ENCODE data around the gene STXBP2. TPM values are rescaled to one million over a fixed set of nuclear protein-coding genes. Genes with fewer than 3 reads are reported as not detected.
"Not testable (repeated sequence)": the region's sequence is repeated elsewhere in the genome, so short reads cannot be mapped to it uniquely, and the experiment has no call there.

Gene STXBP2
- total RNA-seq, 1 donor from 2014 or later, result 19.1 TPM

DNA sequence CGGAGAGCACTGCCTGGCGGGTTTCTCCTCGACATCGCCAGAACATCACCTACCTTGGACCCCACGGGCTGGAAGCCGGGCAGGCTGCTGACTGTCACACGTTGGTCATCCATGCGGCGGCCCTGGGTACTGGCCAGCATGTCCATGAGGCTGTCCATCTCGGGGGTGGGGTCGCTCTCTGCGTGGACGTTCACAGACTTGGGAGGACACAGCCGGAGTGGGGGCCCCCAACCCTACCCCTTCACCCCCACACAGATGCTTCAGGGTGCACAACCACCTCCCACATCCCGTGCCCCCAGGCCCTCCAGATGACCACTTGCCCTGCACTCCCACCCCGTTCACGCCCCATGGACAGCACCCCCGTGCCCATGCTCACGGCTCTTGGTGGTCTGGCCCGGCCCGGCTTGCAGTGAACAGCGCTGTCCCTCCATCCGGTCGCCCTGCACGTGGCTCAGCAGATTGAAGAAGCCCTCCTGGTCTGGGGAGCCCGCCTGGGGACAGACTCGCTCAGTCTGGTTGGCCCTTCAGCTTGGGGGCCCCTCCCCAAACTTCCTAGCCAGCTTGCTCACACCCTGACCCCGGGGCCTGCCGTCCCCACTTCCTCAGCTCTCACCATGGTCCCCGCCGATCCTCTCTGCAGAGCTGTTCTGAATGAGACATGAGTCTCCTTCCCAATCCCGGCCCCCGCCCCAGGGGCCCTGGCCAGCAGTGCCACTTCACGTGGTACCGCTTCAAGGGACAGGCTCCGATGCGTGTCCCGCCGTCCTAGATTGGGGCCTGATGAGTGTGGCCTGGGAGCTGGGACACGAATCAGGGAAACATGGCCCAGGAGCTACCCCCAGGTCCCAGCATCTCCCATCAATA lies 4.3 kb upstream of the STXBP2 start:
- no peak for DNase-seq

DNA sequence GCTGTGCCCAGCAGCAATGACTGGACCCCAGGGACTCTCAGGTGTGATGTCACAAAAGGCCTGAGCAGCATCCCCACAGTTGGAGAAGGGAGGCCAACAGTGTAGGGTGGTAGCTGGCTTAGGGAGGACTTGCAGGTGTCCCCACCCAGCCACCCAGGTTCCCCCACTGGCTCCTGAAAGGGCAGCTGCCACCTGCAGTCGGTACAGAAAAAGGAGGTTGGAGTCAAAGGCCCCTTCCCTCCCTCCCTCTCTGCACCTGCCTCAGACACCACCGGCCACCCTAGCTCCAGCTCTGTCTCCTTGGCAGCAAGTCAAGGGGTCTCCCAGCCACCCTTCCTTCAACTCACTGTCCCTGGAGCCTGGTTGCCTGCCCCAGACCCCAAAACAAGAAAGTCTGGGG lies 3.2 kb upstream of the STXBP2 start, which contains the start of gene PCP2:
PCP2 (minus strand) TSS at position 22 of the 400 bp plus-strand sequence. CDS start 262 bp downstream, outside the sequence.
- DNase-seq, result no peak

GRCh38 chr19:7635670-7636069 lies 1.2 kb upstream of the STXBP2 start:
- no peak for DNase-seq

GRCh38 chr19:7636317-7636690 lies 606 bp upstream of the STXBP2 start:
- DNase-seq, result no peak

GRCh38 chr19:7637374-7638256 lies 705 bp downstream of the STXBP2 start:
- no peak for DNase-seq

- DNase-seq, result no peak
These were observed 2.0 kb downstream of the STXBP2 start for GRCh38 chr19:7638802-7639465.

DNA sequence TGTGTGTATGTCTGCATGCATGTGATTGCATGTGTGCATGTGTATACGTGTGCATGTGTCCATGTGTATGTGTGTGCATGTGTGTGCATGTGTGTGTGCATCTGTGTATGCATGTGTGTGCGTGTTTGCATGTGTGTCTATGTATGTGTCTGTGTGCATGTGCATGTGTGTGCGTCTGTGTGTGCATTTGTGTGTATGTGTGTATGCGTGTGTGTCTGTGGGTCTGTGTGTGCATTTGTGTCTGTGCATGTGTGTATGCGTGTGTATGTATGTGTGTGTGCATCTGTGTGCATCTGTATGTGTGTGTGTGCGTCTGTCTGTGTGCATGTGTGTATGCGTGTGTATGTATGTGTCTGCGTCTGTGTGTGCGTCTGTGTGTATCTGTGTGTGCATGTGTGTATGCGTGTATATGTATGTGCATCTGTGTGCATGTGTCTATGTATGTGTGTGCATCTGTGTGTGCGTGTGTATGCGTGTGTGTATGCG lies 3.0 kb downstream of the STXBP2 start:
- no peak for DNase-seq

- no peak for DNase-seq
These were observed 3.9 kb downstream of the STXBP2 start for GRCh38 chr19:7640803-7641202.

DNA sequence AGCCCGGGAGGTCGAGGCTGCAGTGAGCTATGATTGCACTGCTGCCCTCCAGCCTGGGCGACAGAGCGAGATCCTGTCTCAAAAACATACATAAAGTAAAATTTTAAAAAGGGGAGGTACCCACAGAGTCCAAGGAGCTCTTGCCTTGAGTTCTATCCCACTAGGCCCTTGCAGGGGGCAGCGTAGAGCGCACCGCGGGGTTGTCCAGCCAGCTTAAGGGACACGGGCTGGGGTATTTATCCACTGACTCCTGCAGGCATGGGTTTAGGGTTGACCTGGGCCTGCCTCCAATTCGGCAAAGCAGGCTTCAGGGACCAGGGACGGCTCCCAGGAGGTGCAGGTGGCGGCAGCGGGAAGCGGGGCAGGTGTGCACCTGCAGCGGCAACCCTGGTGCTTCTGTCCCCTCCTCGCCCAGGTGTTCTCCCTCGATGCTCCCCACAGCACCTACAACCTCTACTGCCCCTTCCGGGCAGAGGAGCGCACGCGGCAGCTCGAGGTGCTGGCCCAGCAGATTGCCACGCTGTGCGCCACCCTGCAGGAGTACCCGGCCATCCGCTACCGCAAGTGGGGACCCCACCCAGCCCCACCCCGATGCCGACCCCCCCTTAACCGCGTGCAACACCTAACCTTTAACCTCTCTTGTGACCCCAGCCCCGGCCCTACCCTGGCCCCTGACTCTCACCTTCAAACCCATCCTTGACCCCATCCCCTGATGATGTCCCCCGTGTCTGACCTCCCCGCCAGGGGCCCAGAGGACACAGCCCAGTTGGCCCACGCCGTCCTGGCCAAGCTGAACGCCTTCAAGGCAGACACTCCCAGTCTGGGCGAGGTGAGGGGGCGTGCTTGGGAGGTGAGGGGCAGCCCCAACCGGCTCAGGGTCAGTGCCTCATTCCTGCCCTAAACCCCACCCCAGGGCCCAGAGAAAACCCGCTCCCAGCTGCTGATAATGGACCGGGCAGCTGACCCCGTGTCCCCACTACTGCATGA lies 4.7 kb downstream of the STXBP2 start:
- DNase-seq, result no peak

DNA sequence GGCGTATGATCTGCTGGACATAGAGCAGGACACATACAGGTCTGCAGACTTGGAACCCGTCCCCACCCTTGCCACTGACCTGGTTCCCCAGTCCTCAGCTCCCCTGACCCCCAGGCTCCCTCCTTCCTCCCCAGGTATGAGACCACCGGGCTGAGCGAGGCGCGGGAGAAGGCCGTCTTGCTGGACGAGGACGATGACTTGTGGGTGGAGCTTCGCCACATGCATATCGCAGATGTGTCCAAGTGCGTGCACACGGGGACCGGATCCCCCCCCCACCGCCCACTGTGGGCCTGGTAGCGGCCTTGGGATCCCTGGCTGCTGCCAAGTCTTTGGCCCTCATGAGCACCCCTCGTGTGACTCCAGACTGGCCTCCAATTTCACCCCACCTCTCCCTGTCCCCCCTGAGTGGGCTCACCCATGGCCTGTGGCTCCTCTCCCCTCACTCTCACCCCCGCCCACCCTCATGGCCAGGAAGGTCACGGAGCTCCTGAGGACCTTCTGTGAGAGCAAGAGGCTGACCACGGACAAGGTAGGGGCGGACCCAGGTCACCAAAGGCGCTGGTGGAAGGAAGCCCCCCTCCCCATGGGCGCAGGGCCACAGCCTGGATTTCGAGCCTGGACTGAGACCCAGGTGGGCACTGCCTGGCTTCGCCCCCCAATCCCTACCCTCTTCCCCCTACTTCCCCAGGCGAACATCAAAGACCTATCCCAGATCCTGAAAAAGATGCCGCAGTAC lies 5.6 kb downstream of the STXBP2 start:
- no peak for DNase-seq

GRCh38 chr19:7643031-7643415 lies 6.1 kb downstream of the STXBP2 start:
- DNase-seq, result no peak

DNA sequence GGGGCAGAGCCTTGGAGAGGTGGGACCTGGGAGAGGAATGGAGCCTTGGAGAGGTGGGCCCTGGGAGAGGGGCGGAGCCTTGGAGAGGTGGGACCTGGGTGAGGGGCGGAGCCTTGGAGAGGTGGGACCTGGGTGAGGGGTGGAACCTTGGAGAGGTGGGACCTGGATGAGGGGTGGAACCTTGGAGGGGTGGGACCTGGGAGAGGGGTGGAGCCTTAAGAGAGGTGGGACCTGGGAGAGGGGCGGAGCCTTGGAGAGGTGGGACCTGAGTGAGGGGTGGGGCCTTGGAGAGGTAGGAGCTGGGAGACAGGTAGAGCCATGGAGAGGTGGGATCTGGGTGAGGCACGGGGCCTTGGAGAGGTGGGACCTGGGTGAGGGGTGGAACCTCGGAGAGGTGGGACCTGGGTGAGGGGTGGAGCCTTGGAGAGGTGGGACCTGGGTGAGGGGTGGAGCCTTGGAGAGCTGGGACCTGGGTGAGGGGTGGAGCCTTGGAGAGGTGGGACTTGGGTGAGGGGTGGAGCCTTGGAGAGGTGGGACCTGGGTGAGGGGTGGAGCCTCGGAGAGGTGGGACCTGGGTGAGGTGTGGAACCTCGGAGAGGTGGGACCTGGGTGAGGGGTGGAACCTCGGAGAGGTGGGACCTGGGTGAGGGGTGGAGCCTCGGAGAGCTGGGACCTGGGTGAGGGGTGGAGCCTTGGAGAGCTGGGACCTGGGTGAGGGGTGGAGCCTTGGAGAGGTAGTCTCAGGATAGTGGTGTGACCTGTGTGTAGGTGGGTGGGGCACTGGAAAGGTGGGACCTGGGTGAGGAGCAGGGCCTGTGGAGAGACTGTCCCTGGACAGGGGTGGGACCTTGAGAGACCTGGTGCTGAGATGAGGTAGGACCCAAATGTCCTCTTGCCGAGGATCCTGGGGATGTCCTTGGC lies 7.0 kb downstream of the STXBP2 start:
- DNase-seq, result not testable (repeated sequence)

- no peak for DNase-seq
These were observed 7.6 kb downstream of the STXBP2 start for GRCh38 chr19:7644550-7644877.

DNA sequence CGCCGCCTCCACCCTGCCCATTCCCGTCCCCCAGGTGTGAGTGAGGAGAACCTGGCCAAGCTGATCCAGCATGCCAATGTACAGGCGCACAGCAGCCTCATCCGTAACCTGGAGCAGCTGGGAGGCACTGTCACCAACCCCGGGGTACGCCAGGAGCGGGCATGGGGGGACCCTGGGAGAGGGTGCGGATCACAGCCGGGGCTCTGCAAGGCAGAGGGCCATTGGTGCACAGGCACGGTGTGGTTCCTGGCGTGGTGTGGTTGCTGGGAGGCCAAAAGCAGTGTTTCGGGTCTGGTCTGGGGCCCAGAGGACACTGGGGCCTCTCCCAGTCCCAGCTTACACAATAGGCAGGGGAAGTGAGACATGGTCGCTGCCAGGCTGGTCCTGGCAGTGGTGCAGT lies 8.3 kb downstream of the STXBP2 start:
- DNase-seq, result no peak

GRCh38 chr19:7645656-7646425 lies 8.9 kb downstream of the STXBP2 start:
- DNase-seq, result no peak

DNA sequence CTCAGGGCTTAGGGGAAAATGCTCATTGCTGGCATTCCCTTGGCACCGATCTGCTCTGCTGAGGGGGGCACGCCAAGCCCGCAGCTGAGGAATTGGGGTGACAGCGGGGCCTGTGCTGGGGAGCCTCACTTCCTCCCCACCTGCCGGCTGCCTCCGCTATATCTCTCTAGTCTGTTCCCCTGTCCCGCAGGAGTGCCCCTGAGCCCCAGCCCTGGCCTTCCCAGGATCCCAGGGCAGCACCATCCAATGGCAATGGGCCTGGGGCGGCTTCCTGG lies 9.5 kb downstream of the STXBP2 start:
- DNase-seq, result no peak

DNA sequence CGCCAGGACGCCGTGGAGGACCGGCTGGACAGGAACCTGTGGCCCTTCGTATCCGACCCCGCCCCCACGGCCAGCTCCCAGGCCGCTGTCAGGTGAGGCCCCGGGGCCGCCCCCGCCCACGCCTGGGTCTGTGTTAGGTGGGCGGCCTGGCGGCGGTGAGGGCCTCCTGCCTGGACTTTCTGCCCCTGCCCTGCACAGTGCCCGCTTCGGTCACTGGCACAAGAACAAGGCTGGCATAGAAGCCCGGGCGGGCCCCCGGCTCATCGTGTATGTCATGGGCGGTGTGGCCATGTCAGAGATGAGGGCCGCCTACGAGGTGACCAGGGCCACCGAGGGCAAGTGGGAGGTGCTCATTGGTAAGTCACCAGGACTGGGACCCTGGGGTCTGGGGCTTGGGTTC lies 10.2 kb downstream of the STXBP2 start:
- DNase-seq, result no peak

DNA sequence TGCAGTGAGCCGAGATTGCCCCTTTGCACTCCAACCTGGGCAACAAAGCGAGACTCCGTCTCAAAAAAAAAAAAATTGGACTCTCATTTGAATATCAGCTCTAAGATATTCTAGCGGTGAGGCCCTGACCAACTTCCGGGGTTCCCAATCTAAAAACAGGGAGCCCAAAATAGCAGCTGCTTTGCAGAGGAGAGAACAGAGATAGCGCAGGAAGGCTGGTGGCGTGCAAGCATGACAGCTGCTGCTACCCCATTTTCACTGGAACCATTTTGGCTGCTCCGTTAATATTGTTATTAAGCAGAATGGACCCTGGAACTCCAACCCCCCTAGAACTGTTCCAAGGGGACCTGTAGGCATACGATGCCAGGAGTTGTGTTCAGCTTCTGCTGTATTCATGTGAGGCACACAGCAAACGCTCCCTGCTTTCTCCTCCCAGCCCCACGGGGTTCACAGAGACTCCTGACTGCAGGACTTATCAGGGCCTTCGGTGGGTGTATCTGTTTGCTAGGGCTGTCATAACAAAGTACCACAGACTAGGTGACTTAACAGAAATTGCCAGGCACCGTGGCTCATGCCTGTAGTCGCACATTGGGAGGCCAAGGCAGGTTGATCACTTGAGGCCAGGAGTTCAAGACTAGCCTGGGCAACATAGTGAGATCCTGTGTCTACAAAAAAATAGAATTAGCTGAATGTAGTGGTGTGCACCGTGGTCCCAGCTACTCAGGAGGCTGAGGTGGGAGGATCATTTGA lies 11.5 kb downstream of the STXBP2 start:
- DNase-seq, result no peak
